PC-3 (cell line): Measurements from ENCODE around the gene USP32. TPM values are rescaled to one million over a fixed set of nuclear protein-coding genes. Genes with fewer than 3 reads are reported as not detected.

Experiments used
- ATAC-seq: fragments of 200-7000 bp; cut with Tn5 transposase; 2 replicates; pipeline ENCODE4 v1.9.1; 2020; ENCODE audit warnings: mild to moderate bottlenecking, moderate library complexity
- BruUV-seq: library from RNA; stranded (reverse); fragments of 400-500 nt; replicated peaks from 2 replicates; lab custom pipeline; 2021; lab: Mats Ljungman, UMichigan
- CTCF ChIA-PET: fragments of 300-600 bp; sonication (Branson Sonifier 250); formaldehyde crosslinking; loops from one replicate; lab custom pipeline; 2022; ENCODE audit warnings: antibody characterized with exemption; lab: Charles Lee
- POLR2A ChIA-PET: fragments of 300-600 bp; sonication (Branson Sonifier 250); formaldehyde crosslinking; loops from one replicate; lab custom pipeline; 2022; ENCODE audit warnings: antibody characterized with exemption; ENCODE audit not compliant: unreplicated experiment; lab: Charles Lee
- DNase-seq: peaks from one replicate; pipeline ENCODE4 v3.0.0-alpha.2; 2015
- H2AFZ ChIP-seq: fragments of 300-600 bp; sonication (generic); 2 replicates; pipeline ENCODE4 v1.6.0; 2016; ENCODE audit warnings: antibody characterized with exemption, low read length
- H3F3A ChIP-seq: fragments of 300-600 bp; sonication (generic); one replicate; pipeline ENCODE4 v1.6.0; 2017; ENCODE audit warnings: antibody characterized with exemption, low read length, control low read depth, mild to moderate bottlenecking; ENCODE audit not compliant: unreplicated experiment
- H3K27ac ChIP-seq: fragments of 300-600 bp; sonication (generic); 2 replicates; pipeline ENCODE4 v1.5.1; 2016; ENCODE audit warnings: mild to moderate bottlenecking, low read length
- H3K27me3 ChIP-seq: fragments of 300-600 bp; sonication (generic); 2 replicates; pipeline ENCODE4 v1.6.1; 2016; ENCODE audit warnings: low read length, mixed read lengths
- H3K36me3 ChIP-seq: fragments of 300-600 bp; sonication (generic); 2 replicates; pipeline ENCODE4 v1.6.1; 2016; ENCODE audit warnings: low read depth, mixed run types, low read length, mixed read lengths
- H3K4me1 ChIP-seq: fragments of 300-600 bp; sonication (generic); 2 replicates; pipeline ENCODE4 v1.5.1; 2016; ENCODE audit warnings: low read length; ENCODE audit not compliant: insufficient read depth
- H3K4me2 ChIP-seq: fragments of 300-600 bp; sonication (generic); 2 replicates; pipeline ENCODE4 v1.6.0; 2016; ENCODE audit warnings: low read length
- H3K4me3 ChIP-seq: fragments of 300-600 bp; sonication (generic); 2 replicates; pipeline ENCODE4 v1.5.1; 2016; ENCODE audit warnings: mild to moderate bottlenecking, low read length, mixed read lengths
- H3K79me2 ChIP-seq: fragments of 300-600 bp; sonication (generic); 2 replicates; pipeline ENCODE4 v1.6.1; 2017; ENCODE audit warnings: low read length, mixed read lengths
- H3K9ac ChIP-seq: fragments of 300-600 bp; sonication (generic); 2 replicates; pipeline ENCODE4 v1.6.0; 2016; ENCODE audit warnings: mild to moderate bottlenecking, low read length
- H3K9me2 ChIP-seq: fragments of 300-600 bp; sonication (generic); replicated peaks from 2 replicates; pipeline ENCODE4 v1.6.1; 2016; ENCODE audit warnings: mixed run types, low read length, mixed read lengths
- H3K9me3 ChIP-seq: fragments of 300-600 bp; sonication (generic); 2 replicates; pipeline ENCODE4 v1.6.1; 2016; ENCODE audit warnings: low read length, mixed read lengths
- H4K20me1 ChIP-seq: fragments of 300-600 bp; sonication (generic); 2 replicates; pipeline ENCODE4 v1.6.1; 2016; ENCODE audit warnings: low read length, mixed read lengths
- CTCF ChIP-seq: fragments of 300-600 bp; sonication (generic); conservative IDR thresholded peaks from 2 replicates; pipeline ENCODE4 v1.5.1; 2017; ENCODE audit warnings: antibody characterized with exemption, low read depth, mild to moderate bottlenecking, low read length
- EZH2 ChIP-seq: fragments of 300-600 bp; sonication (generic); IDR thresholded peaks from one replicate; pipeline ENCODE4 v1.6.1; 2017; ENCODE audit warnings: antibody characterized with exemption, mild to moderate bottlenecking, low read length; ENCODE audit not compliant: unreplicated experiment
- EZH2phosphoT487 ChIP-seq: fragments of 300-600 bp; sonication (generic); IDR thresholded peaks from 2 replicates; pipeline ENCODE4 v1.6.1; 2018; ENCODE audit warnings: mild to moderate bottlenecking, antibody characterized with exemption, low read length, borderline replicate concordance
- intact Hi-C: fragments of 100-400 bp; cut with micrococcal nuclease; formaldehyde crosslinking; loops from 2 replicates; pipeline ENCODE4 v1.9.0; 2023
- total RNA-seq: library from RNA; depleted of rRNA; stranded (reverse); fragments of >200 nt; gene quantifications from 2 replicates; pipeline ENCODE4 v1.2.3, GENCODE V29; 2014

Gene USP32
- total RNA-seq, 1 experiment from 2014 or later = 34.1 TPM

GRCh38 chr17:60138769-60139437 is 253.0 kb downstream of the USP32 start:
- Histone ChIP-seq H3K9me2 (no peaks in the 10 kb centered on the region), H4K20me1 (no peaks in the 10 kb centered on the region), H3K27me3 (peaks cover 4% of the 10 kb centered on the region; the same call in 1 of the 2 replicates), H3K9ac (no peak overlapping the region), H3K4me3 (no peak overlapping the region), H2AFZ (no peak overlapping the region), H3K36me3 (no peaks in the 10 kb centered on the region), H3K27ac (no peak overlapping the region), H3K4me2 (no peak overlapping the region), H3K9me3 (no peaks in the 10 kb centered on the region), H3K4me1 (peaks cover 19% of the 10 kb centered on the region), H3K79me2 (peaks cover 11% of the 10 kb centered on the region), H3F3A (no peaks in the 10 kb centered on the region)
- ChIA-PET CTCF (no interaction called here), POLR2A (no interaction called here)
- no peak for ATAC-seq
- no peak for DNase-seq
- TF ChIP-seq EZH2 = no peak
- TF ChIP-seq CTCF = no peak
- no peak for TF ChIP-seq EZH2phosphoT487
- intact Hi-C loops = no loop called here
- BruUV-seq = no TSS peak

- BruUV-seq = no TSS peak
- Histone ChIP-seq H4K20me1 (no peaks in the 10 kb centered on the region), H3K36me3 (no peaks in the 10 kb centered on the region), H3K27me3 (peaks cover 4% of the 10 kb centered on the region; the same call in 1 of the 2 replicates), H3K9me3 (no peaks in the 10 kb centered on the region), H3F3A (no peaks in the 10 kb centered on the region), H3K4me2 (no peak overlapping the region), H3K9ac (no peak overlapping the region), H3K4me1 (peaks cover 15% of the 10 kb centered on the region), H3K79me2 (peaks cover 13% of the 10 kb centered on the region), H2AFZ (no peak overlapping the region), H3K27ac (no peak overlapping the region), H3K9me2 (no peaks in the 10 kb centered on the region), H3K4me3 (no peak overlapping the region)
- ATAC-seq (no peak), DNase-seq (no peak)
- ChIA-PET POLR2A (no interaction called here), CTCF (interaction anchor here (0.5 kb wide), 1 partner anchor 254 kb away, joined by 5 read pairs; no protein-coding TSS in a partner anchor)
- no peak for TF ChIP-seq CTCF
- TF ChIP-seq EZH2 = no peak
- no peak for TF ChIP-seq EZH2phosphoT487
- intact Hi-C loops = no loop called here
Measured at GRCh38 chr17:60137731-60138130, 254.2 kb downstream of the USP32 start.
